SU-DHL-6 (cell line): Measurements from ENCODE around the gene SYCP2L.

ENCODE experiments used
- H2AFZ ChIP-seq: fragments of 200-600 bp; sonication (generic); 2 replicates; pipeline ENCODE4 v1.6.1; 2014; ENCODE audit warnings: low read depth, mild to moderate bottlenecking, moderate library complexity, mixed read lengths, antibody characterized with exemption, low read length; ENCODE audit not compliant: severe bottlenecking
- H3F3A ChIP-seq: fragments of 200-600 bp; shearing (Covaris generic); 2 replicates; pipeline ENCODE4 v1.6.0; 2016; ENCODE audit warnings: antibody characterized with exemption, mild to moderate bottlenecking; ENCODE audit not compliant: insufficient read depth
- H3K27ac ChIP-seq: fragments of 200-600 bp; sonication (generic); 2 replicates; pipeline ENCODE4 v1.5.1; 2016; ENCODE audit warnings: low read depth, mild to moderate bottlenecking, low read length, moderate library complexity, mixed read lengths
- H3K27me3 ChIP-seq: fragments of 200-600 bp; sonication (generic), shearing (Covaris generic); 2 replicates; pipeline ENCODE4 v1.6.0; 2014; ENCODE audit warnings: mild to moderate bottlenecking, low read length
- H3K36me3 ChIP-seq: fragments of 200-600 bp; sonication (generic); 2 replicates; pipeline ENCODE4 v1.6.1; 2014; ENCODE audit warnings: mild to moderate bottlenecking, low read length, mixed read lengths
- H3K4me2 ChIP-seq: fragments of 300-600, 200-600 bp; shearing (Covaris generic), sonication (generic); 2 replicates; pipeline ENCODE4 v1.6.0; 2014; ENCODE audit warnings: low read length, low read depth, mild to moderate bottlenecking; ENCODE audit not compliant: poor library complexity, severe bottlenecking
- H3K4me3 ChIP-seq: fragments of 200-600 bp; sonication (generic); 2 replicates; pipeline ENCODE4 v1.5.1; 2014; ENCODE audit warnings: antibody characterized with exemption, low read length, mild to moderate bottlenecking, mixed read lengths; ENCODE audit not compliant: insufficient read depth, poor library complexity, severe bottlenecking
- H3K79me2 ChIP-seq: fragments of 200-600 bp; sonication (generic); 2 replicates; pipeline ENCODE4 v1.6.1; 2014; ENCODE audit warnings: mild to moderate bottlenecking, low read length, moderate library complexity; ENCODE audit not compliant: insufficient read depth
- H3K9ac ChIP-seq: fragments of 200-600 bp; sonication (generic); 2 replicates; pipeline ENCODE4 v1.7.0; 2014; ENCODE audit warnings: mild to moderate bottlenecking, low read length
- H3K9me2 ChIP-seq: fragments of 200-600 bp; sonication (generic); replicated peaks from 2 replicates; pipeline ENCODE4 v1.6.1; 2014; ENCODE audit warnings: low read length; ENCODE audit not compliant: insufficient read depth
- H3K9me3 ChIP-seq: fragments of 200-600 bp; sonication (generic); 2 replicates; pipeline ENCODE4 v1.6.1; 2014; ENCODE audit warnings: low read length, mixed read lengths; ENCODE audit not compliant: insufficient read depth
- H4K20me1 ChIP-seq: fragments of 200-600 bp; sonication (generic); 2 replicates; pipeline ENCODE4 v1.6.1; 2014; ENCODE audit warnings: low read depth, mild to moderate bottlenecking, antibody characterized with exemption, low read length, moderate library complexity, mixed read lengths
- CTCF ChIP-seq: fragments of 200-600 bp; sonication (generic); IDR thresholded peaks from one replicate; pipeline ENCODE4 v1.5.1; 2017; ENCODE audit warnings: antibody characterized with exemption, mild to moderate bottlenecking, low read length, moderate library complexity; ENCODE audit not compliant: insufficient read depth, poor library complexity, severe bottlenecking
- EZH2phosphoT487 ChIP-seq: fragments of 200-600 bp; sonication (generic), shearing (Covaris generic); conservative IDR thresholded peaks from 2 replicates; pipeline ENCODE4 v1.6.1; 2018; ENCODE audit warnings: mild to moderate bottlenecking, antibody characterized with exemption, low read length, moderate library complexity, mixed read lengths

Gene SYCP2L

GRCh38 chr6:10956776-10957175 lies 69.9 kb downstream of the SYCP2L start:
- no peaks in the 10 kb centered on the region for H3K9me2 ChIP-seq
- no peak overlapping the region for H3K9ac ChIP-seq
- TF ChIP-seq CTCF (no peak), EZH2phosphoT487 (no peak)
- H3K4me3 ChIP-seq, result no peak overlapping the region
- H2AFZ ChIP-seq, result no peak overlapping the region
- no peaks in the 10 kb centered on the region for H3K9me3 ChIP-seq
- H4K20me1 ChIP-seq, result no peaks in the 10 kb centered on the region
- H3K27ac ChIP-seq, result no peak overlapping the region
- H3K36me3 ChIP-seq, result no peaks in the 10 kb centered on the region
- H3K79me2 ChIP-seq, result no peaks in the 10 kb centered on the region
- no peaks in the 10 kb centered on the region for H3F3A ChIP-seq
- H3K4me2 ChIP-seq, result no peak overlapping the region
- no peaks in the 10 kb centered on the region for H3K27me3 ChIP-seq

GRCh38 chr6:10957414-10957886 lies 70.6 kb downstream of the SYCP2L start:
- Histone ChIP-seq H3K27ac (no peak overlapping the region), H3K9ac (no peak overlapping the region), H3F3A (no peaks in the 10 kb centered on the region), H3K79me2 (no peaks in the 10 kb centered on the region), H3K4me3 (no peak overlapping the region), H3K36me3 (no peaks in the 10 kb centered on the region), H2AFZ (no peak overlapping the region), H3K4me2 (no peak overlapping the region), H3K27me3 (no peaks in the 10 kb centered on the region), H3K9me2 (no peaks in the 10 kb centered on the region), H3K9me3 (no peaks in the 10 kb centered on the region), H4K20me1 (no peaks in the 10 kb centered on the region)
- TF ChIP-seq EZH2phosphoT487, result no peak
- no peak for TF ChIP-seq CTCF

GRCh38 chr6:10960171-10960570 lies 73.3 kb downstream of the SYCP2L start:
- no peaks in the 10 kb centered on the region for H3F3A ChIP-seq
- H3K36me3 ChIP-seq, result no peaks in the 10 kb centered on the region
- no peak overlapping the region for H3K4me2 ChIP-seq
- H3K27ac ChIP-seq, result no peak overlapping the region
- no peaks in the 10 kb centered on the region for H3K9me3 ChIP-seq
- no peaks in the 10 kb centered on the region for H3K9me2 ChIP-seq
- H3K4me3 ChIP-seq, result no peak overlapping the region
- H4K20me1 ChIP-seq, result no peaks in the 10 kb centered on the region
- TF ChIP-seq CTCF (no peak), EZH2phosphoT487 (no peak)
- no peaks in the 10 kb centered on the region for H3K79me2 ChIP-seq
- H3K27me3 ChIP-seq, result no peaks in the 10 kb centered on the region
- no peak overlapping the region for H2AFZ ChIP-seq
- H3K9ac ChIP-seq, result no peak overlapping the region

- Histone ChIP-seq H3K27ac (no peak overlapping the region), H3F3A (no peaks in the 10 kb centered on the region), H4K20me1 (no peaks in the 10 kb centered on the region), H3K36me3 (peaks cover 7% of the 10 kb centered on the region; the same call in 1 of the 2 replicates), H3K9ac (no peak overlapping the region), H3K27me3 (no peaks in the 10 kb centered on the region; the same call in 1 of the 2 replicates), H3K4me3 (no peak overlapping the region), H3K79me2 (no peaks in the 10 kb centered on the region), H3K4me2 (no peak overlapping the region), H3K9me2 (no peaks in the 10 kb centered on the region), H2AFZ (no peak overlapping the region), H3K9me3 (peaks cover 7% of the 10 kb centered on the region; the same call in 1 of the 2 replicates)
- TF ChIP-seq EZH2phosphoT487, result no peak
- TF ChIP-seq CTCF, result no peak
Observed at GRCh38 chr6:10961837-10962236, 75.0 kb downstream of the SYCP2L start.
